ENCODE data around the gene ERVW-1. TPM values are rescaled to one million over a fixed set of nuclear protein-coding genes. Genes with fewer than 3 reads are reported as not detected.

ERVW-1 gene
- total RNA-seq, 1 experiment from 2014 or later = not detected

Other genes with a start within 250 kb of the ERVW-1 start
- gene KRIT1, start 232.0 kb downstream of the ERVW-1 start, total RNA-seq (2014; rRNA removed) = 23.7 and 46.4 TPM in 2 replicates
- 25.1 and 32.1 TPM in 2 replicates for gene ANKIB1, start 232.0 kb downstream of the ERVW-1 start, total RNA-seq (2014; rRNA removed)
- 15.8 and 20.0 TPM in 2 replicates for gene GATAD1, start 30.5 kb downstream of the ERVW-1 start, total RNA-seq (2014; rRNA removed)
- gene PEX1, start 50.6 kb upstream of the ERVW-1 start, total RNA-seq (2014; rRNA removed) = 6.2 and 8.5 TPM in 2 replicates
- 5.7 and 8.2 TPM in 2 replicates for gene RBM48, start 50.8 kb upstream of the ERVW-1 start, total RNA-seq (2014; rRNA removed)
- 22.6 and 25.9 TPM in 2 replicates for gene FAM133B, start 112.4 kb upstream of the ERVW-1 start, total RNA-seq (2014; rRNA removed)